Epidermal melanocyte (primary cell): ENCODE results near the gene CFAP210.

ENCODE experiments used
- DNase-seq: peaks from one replicate; pipeline ENCODE4 v3.0.0; 2011; ENCODE audit warnings: low spot score; ENCODE audit not compliant: insufficient read length

The CFAP210 gene, protein sequence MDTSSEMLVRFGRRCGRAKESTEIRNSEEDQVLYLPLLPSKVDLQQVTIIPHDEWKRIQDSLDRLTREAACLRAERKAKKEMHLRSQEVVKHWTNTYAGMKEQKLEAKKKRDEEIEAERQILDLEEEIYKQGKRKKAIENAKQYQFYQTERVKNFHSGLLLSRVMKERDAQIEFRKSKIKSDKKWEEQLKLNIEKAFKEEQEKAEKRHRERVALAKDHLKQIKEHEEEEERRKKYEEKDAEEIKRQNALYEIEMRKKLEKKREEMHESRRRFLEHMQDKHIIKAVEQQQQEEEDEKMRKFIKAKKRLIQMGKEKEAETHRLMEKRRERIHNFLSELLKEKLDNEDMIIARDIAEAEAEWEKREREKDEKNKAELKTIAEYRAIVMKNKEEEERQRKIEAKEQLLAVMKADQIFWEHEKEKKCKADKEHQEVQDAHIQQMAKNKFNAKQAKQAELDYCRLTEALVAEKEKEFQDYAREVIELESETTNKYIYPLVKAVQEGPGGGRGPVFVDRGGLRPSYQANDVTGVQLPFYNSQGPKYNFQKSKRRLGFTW

DNA sequence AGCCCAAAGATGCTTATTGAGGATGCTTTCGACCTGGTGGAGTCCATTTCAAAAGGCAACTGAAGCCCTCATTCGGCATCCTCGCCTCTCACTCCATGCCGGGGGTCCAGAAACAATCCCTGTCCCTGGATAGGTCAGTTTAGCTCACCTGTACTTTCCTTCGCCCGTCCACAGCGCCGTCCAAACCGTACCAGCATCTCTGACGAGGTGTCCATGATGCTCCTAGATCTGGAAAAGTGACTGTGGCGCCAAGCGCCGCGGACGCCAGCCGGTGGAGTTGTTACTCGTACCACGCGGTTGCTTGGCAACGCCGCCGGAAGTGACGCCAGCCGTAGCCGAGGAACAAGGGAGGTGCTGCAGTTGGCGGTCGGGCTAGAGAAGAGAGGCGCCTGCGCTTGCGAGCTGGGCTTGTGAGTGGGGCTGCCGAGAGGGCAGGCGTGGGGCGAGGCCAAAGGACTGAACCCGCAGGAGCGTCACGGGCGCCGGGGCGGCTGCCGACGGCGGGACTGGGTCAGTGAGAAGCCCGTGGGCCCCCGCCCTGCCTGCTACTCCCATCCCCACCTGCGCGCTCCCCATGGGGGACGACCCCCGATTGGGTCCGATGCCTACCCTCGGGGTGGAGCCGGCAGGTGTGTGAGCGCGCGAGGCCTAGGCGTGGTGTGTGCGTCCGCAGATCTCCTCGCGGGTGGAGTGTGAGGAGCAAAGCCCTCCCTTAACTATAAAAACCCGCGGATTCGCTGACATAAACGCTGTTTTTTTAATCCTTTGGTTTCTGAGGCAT is at the start of gene CFAP210, which contains the start of gene PHOSPHO2:
TSS of gene CFAP210 (minus strand) at position 293 of the 781 bp plus-strand sequence. CDS start at position 215, 78 bp downstream.
TSS of gene PHOSPHO2 (plus strand) at position 357 of the 781 bp plus-strand sequence. CDS start 6,503 bp downstream, outside the sequence.
- DNase-seq: peak; percentile 83

DNA sequence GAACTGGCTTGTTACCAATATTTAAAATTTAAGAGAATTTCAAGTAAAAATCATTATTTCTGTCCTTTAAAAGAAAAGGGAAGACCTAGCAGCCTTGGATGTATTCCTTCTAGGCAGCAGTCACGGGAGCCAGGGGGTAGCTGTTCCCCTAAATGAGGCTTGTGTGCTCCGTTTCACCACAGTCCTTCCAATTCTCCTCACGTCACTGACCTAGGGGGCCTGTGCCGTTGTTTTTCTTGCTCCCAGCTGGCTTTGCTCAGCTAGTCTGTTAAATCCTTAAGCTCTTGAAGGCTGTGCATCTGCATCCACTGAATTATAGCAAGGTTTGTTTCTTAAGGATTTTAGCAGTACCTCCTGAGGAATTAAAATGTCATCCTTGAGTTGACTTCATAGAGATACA is 49.3 kb upstream of the CFAP210 start:
- DNase-seq: no peak

DNA sequence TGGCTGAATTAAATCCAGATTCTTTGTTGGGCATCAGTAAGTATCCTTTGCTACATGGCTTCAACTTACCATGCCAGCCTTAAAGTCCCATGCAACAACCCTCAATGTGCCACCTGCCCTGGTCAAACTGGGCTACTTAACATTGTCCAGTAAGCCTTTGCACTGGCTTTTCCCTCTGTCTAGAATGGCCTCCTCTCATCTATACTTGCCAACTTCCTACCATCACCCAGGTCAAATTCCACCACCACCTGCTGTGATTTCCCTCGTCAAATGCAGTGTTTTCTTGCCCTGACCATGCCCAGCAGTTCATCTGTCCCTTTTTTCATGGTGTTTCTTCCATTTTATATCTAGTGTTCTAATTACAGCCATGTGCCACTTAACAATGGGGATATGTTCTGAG is 45.1 kb upstream of the CFAP210 start:
- no peak for DNase-seq

DNA sequence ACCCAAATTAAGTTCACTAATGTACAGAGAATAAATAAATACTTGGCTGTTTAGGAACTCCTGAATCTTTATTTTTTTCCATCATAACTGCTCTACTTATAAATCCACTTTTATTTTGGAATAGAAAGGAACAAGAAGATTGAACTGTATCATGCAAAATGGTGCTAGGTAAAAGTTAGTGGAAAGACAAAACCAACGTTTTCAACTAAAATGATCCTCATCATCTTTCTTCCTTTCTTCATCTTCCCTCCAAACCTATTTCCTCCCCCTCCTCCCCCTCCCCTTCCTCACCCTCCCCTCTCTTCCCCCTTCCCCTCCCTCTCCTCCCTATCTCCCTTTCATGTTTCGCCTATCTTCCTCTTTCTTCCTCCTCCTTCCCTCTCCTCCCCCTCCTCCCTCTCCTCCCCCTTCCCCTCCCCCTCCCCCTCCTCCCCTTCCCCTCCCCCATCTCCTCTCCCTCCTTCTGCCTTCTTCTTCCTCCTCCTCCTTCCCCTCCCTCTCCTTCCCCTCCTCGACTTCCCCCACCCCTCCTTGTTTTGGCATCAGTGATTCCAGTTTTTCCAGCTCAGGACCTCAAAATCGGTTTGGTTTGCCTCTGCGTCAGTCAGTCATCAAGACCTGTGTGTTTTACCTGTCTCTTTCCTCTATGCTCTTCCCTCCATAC is 44.5 kb upstream of the CFAP210 start:
- DNase-seq: no peak

DNA sequence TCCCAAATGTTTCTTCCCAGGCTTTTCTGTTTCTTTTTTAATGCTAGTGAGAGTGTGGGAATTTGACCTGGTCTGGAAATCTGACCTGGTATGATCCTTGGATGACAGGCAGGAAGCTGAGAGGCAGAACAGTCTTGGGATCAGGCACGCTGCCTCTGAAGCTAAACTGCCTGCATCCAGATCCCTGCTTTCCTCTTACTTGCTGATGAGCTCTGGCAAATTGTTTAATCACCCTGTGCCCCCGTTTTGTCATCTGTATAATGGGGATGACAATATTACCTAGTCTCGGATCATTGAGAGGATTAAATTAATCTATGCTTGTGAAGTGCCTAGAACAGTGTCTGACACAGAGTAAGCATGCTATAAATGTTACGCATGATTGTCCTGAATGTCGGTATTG is 42.7 kb upstream of the CFAP210 start:
- no peak for DNase-seq

DNA sequence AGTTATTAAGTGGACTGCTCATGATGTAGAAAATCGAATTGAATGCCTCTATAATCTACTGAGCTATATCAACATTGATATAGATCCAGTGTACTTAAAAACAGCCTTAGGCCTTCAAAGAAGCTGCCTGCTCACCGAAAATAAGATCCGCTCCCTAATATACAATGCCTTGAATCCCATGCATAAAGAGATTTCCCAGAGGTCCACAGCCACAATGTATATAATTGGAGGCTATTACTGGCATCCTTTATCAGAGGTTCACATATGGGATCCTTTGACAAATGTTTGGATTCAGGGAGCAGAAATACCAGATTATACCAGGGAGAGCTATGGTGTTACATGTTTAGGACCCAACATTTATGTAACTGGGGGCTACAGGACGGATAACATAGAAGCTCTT is 41.4 kb upstream of the CFAP210 start:
- no peak for DNase-seq

DNA sequence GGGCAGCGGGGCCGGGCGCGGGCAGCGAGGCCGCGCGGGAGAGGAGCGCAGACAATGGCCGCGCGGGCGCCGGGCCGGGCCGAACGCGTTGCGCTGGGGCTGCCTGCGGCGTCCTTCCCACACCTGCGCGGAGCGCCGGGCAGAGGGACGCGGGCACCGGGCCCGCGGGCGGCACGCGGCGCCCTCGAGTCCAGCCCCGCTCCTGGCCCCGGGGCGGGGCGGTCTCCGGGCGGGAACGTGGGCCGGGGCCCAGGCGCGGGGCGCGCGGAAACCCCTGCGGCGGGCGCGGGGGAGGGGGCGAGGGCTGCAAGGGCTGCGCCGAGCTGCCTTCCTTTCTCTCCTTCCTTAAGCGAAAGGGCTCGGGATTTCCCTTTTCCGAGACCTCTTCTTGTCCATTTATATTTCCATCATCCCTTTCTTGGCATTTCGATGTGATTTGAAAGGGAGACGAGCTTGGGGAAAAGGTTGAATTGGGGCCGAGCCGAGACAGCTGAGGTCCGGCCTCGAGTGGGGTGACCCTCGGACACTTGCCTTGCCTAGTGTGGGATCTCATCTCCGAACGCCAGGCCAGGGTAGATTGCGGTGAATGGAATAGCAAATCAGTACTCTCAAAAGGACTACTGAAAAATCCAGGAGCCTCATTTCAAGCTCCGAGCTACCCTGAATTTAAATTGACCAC is 40.1 kb upstream of the CFAP210 start:
- DNase-seq: no peak

DNA sequence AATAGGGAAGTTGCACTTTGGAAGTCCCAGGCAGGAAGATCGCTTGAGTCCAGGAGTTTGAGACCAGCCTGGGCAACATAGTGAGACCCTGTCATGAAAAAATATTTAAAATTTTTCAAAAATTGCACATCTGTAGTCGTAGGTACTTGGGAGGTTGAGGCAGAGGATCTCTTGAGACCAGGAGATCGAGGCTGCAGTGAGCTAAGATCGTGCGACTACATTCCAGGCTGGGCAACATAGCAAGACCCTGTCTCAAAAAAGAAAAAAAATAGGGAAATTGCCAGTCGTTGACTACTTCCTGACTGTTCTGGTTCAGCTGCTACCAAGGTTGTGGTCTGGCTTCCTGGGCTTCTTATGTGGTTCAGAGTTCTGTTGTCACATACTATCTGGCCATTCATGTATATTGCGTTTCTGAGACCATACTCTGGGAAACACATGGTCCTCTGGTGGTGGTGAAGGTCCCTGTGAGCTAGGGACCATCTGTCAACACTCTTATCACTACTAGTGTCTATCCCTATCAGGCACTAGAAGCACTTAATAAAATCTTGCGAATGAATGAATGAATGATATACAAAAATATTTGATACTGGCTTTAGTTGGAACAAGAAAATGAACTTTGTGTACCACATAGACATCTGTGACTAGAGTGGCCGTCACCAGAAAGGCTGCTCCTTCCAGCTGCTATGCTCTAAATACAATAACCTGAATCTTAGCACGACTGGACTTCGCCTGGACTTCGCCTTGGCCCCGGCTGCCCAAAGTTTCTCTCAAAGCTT is 38.6 kb upstream of the CFAP210 start:
- no peak for DNase-seq

DNA sequence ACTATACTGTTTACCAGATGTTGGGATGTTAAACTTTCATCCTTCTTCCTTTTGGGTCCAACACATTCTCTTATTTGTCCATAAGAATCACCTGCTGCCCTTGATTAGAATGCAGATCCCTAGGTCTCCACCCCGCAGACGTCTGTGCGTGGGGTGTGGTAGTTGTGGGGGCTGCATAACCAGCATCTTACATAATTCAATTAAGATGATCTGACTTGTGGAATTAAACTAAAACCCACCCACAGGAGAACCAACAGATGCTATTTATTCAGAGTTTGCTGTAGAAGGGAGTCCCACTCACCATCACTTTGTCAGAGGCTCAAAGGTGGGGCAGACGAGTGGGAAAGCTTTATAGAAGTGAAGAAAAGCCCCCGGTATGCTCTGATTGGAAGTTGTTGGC is 37.9 kb upstream of the CFAP210 start:
- DNase-seq: no peak

DNA sequence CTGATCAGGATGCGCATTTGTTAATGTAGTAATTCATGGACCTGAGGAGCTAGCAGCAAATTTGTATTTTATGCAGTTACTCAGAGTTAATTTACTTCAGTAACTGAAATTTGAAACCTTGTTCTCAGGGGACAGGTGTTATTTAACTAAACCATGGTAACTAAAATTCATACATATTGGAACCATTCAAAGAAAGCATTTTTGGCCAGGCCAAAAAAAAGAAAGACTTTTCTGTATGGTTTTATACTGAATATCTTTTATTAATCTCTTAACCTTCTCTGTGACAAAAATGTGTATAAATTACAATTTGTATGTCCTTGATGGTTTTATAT is 35.0 kb upstream of the CFAP210 start:
- DNase-seq: no peak

DNA sequence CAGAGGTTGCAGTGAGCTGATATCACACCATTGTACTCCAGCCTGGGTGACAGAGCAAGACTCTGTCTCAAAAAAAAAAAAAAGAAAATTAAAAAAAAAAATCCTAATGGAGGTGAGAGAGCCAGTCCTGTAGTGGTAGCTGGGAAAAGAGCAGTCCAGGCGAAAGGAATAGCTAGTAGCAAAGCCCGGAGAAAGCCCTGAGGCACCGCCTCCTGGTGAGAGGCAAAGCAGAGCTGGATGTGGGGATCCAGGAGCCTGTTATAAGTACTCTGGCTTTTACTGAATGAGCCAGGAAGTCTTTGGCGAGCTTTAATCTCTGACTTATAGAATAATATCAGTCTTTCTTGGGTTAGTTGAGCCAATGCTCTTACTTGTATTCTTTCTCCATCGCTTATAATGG is 32.9 kb upstream of the CFAP210 start:
- DNase-seq: no peak

DNA sequence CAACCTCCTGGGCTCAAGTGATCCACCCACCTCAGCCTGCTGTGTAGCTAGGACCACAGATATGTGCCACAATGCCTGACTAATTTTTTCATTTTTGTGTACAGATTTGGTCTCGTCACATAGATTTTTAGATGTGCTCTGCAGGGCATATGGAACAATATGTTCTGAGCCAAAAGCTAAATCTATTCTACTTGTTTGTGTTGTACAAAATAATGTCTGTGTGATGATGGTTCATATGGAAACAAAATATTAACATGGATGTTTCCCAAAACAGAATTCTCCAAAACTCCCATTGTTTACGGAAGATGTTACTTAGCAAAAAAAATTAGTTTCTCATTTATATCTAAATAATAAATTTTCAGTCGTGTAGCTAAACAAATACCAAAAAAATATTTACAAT is 26.8 kb upstream of the CFAP210 start:
- DNase-seq: no peak

DNA sequence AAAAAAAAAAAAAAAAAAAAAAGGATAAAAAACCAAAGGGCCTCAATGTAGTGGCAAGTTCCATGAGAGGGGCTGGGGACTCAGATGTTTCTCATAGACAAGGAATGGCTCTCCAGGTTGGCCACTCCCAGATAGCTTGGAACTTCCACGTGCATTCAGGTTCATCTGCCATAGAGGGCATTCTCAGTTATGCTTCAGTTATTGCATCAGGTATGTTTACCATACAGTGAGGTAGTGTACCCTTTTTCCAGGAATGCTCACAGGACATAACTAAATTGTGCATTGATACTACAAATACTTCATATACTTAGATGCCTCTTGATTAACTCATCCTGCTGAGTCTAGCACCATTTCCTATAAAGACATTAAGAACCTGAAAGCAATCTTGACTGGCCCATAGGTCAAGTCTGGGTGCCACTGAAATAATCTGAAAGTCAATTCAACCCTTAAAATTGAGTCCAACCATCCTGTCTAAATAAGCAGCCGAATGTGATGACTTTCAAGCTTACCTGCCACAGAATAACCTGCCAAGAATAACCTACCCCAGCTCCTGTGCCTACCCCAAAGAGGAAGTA is 24.8 kb upstream of the CFAP210 start:
- DNase-seq: no peak

DNA sequence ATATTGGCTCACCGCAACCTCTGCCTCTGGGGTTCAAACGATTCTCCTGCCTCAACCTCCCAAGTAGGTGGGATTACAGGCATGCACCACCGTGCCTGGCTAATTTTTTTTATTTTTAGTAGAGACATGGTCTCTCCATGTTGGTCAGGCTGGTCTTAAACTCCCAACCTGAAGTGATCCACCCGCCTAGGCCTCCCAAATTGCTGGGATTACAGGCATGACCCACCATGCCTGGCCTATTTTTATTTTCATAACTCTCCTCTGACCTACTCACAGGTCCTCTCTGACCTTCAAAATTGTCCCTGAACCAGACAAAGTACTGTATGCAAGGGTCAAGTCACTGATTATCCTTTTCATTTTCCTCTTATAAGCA is 23.5 kb upstream of the CFAP210 start:
- no peak for DNase-seq

DNA sequence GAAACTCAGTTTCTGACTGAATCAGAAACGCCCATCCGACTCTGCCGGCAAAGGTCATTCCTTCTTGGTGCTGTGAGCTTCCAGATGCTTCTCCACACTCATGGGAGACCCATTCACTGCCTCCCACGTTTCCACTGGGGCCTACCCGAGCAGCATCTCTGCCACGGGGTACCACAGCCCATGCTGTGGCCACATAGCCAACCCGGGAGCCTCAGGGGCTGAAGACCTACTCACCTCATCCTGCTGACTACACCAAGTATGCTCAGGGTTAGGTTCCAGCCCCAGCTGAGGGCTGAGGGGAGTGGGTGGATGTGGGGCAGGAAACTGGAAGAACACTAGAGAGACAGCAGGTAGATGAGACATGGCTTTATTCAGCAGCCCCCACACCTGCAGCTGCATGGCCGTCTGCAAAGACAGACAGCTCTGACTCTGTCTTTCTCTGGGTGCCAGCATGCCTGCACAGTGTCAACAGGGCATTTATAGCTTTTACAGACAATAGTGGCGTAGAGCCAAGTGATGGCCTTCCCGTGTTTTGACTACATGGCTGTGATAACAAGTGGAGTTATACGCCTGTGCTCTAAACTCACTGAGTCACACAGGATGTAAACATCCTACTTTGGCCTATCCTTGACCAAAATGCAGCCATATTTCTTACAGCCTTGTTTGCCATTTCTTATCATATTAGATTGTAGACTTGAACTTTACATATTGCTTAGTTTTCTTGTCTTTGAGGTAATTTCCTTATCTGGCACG is 22.9 kb upstream of the CFAP210 start:
- no peak for DNase-seq

DNA sequence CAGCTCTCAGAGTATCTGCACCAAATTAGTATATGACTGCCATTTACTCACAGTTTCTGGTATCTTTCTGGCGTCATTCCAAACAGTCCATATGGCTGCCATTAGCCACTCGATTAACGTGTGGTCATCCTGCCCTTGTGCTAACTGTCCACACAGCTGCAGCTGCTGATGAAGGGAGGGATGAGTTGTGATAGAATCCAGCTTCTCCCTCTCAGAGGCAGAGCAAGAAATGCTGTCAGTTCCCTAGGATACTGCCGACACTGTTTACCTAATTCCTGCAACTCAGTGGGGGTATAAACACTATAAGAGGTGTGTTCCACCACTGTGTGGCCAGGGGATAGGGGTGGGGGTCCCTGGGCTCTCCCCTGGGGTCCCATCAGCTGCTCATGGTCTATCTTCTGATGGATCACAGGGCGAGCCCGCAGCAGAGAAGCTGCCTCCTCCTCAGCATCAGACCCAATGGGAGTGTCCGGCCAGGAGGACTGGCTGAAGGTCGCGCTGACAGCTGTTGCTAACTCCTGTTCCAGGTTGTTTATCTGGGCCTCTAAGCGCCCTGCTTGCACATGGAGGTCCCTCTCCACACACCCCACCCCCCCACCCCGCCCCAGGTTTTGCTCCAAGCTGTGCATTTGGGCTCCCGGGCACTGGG is 22.2 kb upstream of the CFAP210 start:
- no peak for DNase-seq

DNA sequence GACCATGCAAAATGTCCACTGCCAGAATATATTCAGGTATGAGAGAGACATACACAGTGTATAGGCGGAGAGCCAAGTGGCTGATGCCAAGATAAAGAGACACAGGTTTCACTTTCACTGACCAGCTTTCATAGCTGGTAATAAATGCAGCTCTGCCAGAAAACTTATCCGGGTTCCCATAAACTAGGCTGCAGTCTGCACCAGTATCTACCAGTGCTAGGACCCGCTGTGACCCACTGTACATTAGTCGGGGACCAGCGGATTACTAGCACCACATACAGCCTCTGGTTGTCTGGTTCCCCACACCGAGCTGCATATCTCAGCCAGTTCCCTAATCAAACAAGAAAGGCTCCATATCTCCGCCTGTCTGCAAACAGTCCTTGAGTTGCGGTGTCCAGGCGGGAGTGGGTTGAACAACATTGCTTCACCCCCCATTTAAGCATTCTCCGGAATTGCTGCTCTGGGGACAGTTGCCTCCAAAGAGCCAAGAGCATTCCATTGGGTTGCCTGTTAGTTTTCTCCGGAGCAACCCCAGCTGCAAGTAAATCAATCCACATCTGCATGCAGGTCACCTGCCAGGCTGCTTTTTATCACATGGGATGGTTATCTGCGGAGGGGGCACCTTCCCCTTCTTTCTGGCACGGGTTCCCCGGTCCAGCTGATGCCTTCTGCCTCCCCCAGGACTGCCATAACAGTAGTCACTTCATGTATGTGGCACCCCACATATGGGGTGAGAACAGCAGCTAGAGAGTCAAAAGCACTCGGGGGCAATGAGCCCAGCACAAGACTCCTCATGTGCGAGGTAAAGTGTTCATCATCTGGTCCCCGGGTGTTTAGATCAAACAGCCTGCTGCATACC is 21.4 kb upstream of the CFAP210 start:
- DNase-seq: no peak

DNA sequence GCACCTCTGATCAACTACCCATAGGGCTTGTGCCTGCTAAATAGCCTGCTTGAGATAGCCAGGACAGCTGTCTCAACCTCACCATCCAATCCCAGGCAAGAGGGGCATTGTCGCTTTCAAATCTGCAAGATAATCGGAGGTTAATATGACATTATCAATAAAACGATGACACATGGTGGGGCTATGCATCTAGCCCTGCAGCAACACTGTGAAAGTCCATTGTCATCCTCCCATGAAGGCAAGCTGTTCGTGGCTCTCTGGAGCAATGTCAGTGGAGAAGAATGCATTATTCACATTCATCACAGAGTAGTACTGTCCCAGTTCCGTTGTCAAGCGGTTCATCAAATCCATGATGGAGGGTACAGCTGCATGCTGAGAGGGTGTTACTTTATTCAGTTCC is 20.5 kb upstream of the CFAP210 start:
- DNase-seq: no peak
